Lower lobe of right lung (tissue), 2 donors: ENCODE measurements around the gene MLLT11. TPM values are rescaled to one million over a fixed set of nuclear protein-coding genes. Genes with fewer than 3 reads are reported as not detected.

Experiments used
- ATAC-seq, 2 donors: fragments of 200-7000 bp; cut with Tn5 transposase; one replicate each; pipeline ENCODE4 v1.9.1; 2020 to 2022; ENCODE audit warnings: mild to moderate bottlenecking in 2 of 2, moderate library complexity in 2 of 2
- DNase-seq: peaks from one replicate; pipeline ENCODE4 v3.0.0-alpha.2; 2020
- H3K27ac ChIP-seq: fragments of 200-600 bp; one replicate; pipeline ENCODE4 v1.8.0; 2022
- H3K27me3 ChIP-seq: fragments of 200-600 bp; one replicate; pipeline ENCODE4 v1.8.0; 2022; ENCODE audit warnings: low read depth
- H3K36me3 ChIP-seq: fragments of 200-600 bp; one replicate; pipeline ENCODE4 v1.8.0; 2022; ENCODE audit warnings: mild to moderate bottlenecking
- H3K4me1 ChIP-seq: fragments of 200-600 bp; one replicate; pipeline ENCODE4 v1.8.0; 2022
- H3K4me3 ChIP-seq: fragments of 200-600 bp; one replicate; pipeline ENCODE4 v1.8.0; 2022; ENCODE audit warnings: mild to moderate bottlenecking
- H3K9me3 ChIP-seq: fragments of 200-600 bp; one replicate; pipeline ENCODE4 v1.8.0; 2022
- intact Hi-C: fragments of 100-400 bp; cut with DNase I; formaldehyde crosslinking; loops from one replicate; pipeline ENCODE4 v1.11.0; 2022
- total RNA-seq: library from RNA; stranded (reverse); fragmentation: NEBNext Ultra II Directional; extraction: Animal tissue kit (Norgen Biotek cat#: 25700); gene quantifications from one replicate; pipeline ENCODE4 v1.2.1, GENCODE V29; 2021
- TF ChIP-seq, protein P1 (sequence below): fragments of 200-600 bp; IDR thresholded peaks from one replicate; pipeline ENCODE4 v1.8.0; 2022; ENCODE audit warnings: antibody characterized with exemption, mild to moderate bottlenecking
- donor health status: DM: no; HTN: yes; CAD: no; lungs with severe emphysema.

MLLT11 gene
- total RNA-seq, 1 donor from 2014 or later, result 0.56 TPM

DNA sequence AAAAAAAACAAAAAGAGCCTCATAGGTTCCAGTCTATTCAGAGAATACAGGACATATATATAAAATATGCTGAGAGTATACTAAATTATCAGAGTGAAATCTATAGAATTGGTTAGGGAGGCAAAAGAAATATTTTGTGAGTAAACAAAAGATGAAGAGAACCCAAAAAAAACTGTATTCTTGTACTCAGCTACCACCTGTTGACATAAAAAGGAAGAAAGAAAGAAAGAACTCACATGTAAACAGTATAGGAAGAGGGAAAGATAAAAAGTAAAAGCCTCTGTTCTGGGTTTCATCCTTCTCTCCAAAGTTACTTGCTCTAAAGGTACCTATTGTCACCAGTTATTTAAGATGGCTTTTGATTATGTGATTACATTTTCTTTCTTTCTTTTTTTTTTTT lies 33.7 kb upstream of the MLLT11 start:
- DNase-seq, result no peak
- H3K27me3 ChIP-seq, result no peaks in the 10 kb centered on the region
- peaks cover 70% of the 10 kb centered on the region for H3K36me3 ChIP-seq
- no peak for ATAC-seq
- TF ChIP-seq, protein P1, sequence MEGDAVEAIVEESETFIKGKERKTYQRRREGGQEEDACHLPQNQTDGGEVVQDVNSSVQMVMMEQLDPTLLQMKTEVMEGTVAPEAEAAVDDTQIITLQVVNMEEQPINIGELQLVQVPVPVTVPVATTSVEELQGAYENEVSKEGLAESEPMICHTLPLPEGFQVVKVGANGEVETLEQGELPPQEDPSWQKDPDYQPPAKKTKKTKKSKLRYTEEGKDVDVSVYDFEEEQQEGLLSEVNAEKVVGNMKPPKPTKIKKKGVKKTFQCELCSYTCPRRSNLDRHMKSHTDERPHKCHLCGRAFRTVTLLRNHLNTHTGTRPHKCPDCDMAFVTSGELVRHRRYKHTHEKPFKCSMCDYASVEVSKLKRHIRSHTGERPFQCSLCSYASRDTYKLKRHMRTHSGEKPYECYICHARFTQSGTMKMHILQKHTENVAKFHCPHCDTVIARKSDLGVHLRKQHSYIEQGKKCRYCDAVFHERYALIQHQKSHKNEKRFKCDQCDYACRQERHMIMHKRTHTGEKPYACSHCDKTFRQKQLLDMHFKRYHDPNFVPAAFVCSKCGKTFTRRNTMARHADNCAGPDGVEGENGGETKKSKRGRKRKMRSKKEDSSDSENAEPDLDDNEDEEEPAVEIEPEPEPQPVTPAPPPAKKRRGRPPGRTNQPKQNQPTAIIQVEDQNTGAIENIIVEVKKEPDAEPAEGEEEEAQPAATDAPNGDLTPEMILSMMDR, result no peak
- H3K4me3 ChIP-seq, result no peak overlapping the region
- no peaks in the 10 kb centered on the region for H3K9me3 ChIP-seq
- no peak overlapping the region for H3K27ac ChIP-seq
- intact Hi-C loops, result no loop called here
- no peaks in the 10 kb centered on the region for H3K4me1 ChIP-seq

DNA sequence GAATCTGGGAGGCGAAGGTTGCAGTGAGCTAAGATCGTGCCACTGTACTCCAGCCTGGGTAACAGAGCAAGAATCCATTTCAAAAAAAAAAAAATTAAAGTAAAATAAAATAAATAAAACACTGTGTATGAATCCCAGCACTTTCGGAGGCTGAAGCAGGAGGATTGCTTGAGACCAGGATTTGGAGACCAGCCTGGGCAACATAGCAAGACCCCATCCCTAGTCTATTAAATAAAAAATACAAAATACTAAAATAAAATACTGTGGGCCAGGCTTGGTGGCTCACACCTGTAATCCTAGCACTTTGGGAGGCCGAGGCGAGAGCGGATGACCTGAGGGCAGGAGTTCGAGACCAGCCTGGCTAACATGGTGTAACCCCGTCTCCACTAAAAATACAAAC lies 28.0 kb upstream of the MLLT11 start:
- H3K27ac ChIP-seq, result no peak overlapping the region
- H3K4me1 ChIP-seq, result no peaks in the 10 kb centered on the region
- H3K4me3 ChIP-seq, result no peak overlapping the region
- intact Hi-C loops, result no loop called here
- TF ChIP-seq, protein P1, result no peak
- no peaks in the 10 kb centered on the region for H3K9me3 ChIP-seq
- no peak for ATAC-seq
- no peak for DNase-seq
- H3K27me3 ChIP-seq, result no peaks in the 10 kb centered on the region
- peaks cover 70% of the 10 kb centered on the region for H3K36me3 ChIP-seq

DNA sequence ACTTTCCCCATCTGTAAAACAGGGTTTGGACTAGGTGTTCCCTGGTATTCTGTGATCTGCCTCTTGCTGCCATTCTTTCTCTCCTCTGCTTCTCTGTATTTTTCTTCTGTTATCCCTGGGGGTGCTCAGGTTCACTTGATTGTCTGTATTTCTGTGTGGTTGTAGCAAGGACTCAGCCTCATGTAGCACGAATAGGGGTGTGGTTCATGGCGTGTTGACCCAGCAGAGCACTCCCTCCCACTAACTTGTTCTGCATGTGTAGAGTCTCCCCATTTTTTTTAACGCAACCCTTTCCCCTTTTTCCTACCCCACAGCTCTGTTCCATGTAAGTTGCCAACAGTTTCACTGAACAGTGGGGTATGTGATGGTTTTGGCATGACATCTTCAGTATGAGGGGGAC lies 25.0 kb upstream of the MLLT11 start:
- no peak for DNase-seq
- H3K36me3 ChIP-seq, result peaks cover 44% of the 10 kb centered on the region

DNA sequence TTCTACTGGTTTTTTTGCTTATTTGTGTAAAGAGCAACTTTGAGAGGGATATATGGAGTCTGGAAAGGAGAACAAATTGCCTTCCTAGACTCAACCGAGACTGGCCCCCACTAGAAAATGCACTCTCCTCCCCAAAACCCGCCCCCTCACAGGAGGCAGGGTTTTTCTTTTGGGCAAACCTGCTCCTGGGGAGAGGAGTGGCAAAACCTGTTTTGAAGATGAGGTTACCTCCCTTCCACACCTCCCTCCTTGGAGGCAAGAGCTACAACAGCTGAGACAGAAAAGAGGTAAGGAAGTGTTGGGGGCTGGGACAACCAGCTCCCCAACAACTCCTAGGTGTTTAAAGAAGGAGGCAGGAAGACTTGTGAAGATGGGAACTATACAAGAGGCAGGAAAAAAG lies 23.8 kb upstream of the MLLT11 start, which contains the start of gene BNIPL:
TSS of gene BNIPL (plus strand) at position 231 of the 400 bp plus-strand sequence. CDS start at position 371, 140 bp downstream.
- intact Hi-C loops, result no loop called here
- TF ChIP-seq, protein P1, result no peak
- DNase-seq (no peak), ATAC-seq (peak; percentile 78 to 83)
- Histone ChIP-seq H3K27ac (no peak within 1 kb of the TSS), H3K36me3 (peaks cover 32% of the 10 kb centered on the region), H3K4me1 (no peaks in the 10 kb centered on the region), H3K4me3 (peak within 1 kb of the TSS; percentile 18), H3K9me3 (no peaks in the 10 kb centered on the region), H3K27me3 (no peaks in the 10 kb centered on the region)

More for the DNA sequence above, 25.0 kb upstream of the MLLT11 start:
- intact Hi-C loops, result no loop called here
- no peaks in the 10 kb centered on the region for H3K27me3 ChIP-seq
- H3K4me3 ChIP-seq, result no peak overlapping the region
- TF ChIP-seq, protein P1, result no peak
- ATAC-seq, result no peak
- H3K9me3 ChIP-seq, result no peaks in the 10 kb centered on the region
- H3K4me1 ChIP-seq, result no peaks in the 10 kb centered on the region
- no peak overlapping the region for H3K27ac ChIP-seq

DNA sequence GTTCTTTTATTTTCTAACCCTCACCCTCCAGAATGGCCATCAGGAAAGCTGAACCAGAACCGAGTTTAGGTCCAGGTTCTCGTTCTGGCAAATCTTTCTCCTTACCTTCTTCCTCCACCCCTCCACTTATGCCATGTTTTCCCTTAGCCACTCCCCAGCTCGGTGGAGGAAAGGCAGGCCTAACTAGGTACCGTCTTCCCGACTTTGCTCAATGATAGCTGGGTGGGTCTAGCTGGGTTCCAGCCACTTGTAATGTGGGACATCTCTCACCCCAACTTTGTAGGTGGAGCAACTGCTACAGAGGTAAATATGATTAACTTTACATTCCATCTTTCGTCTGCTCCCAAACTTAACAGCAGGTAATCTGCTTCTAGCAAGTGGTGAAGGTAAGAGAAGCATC lies 23.2 kb upstream of the MLLT11 start:
- peaks cover 25% of the 10 kb centered on the region for H3K36me3 ChIP-seq
- intact Hi-C loops, result no loop called here

More for the DNA sequence above, 23.2 kb upstream of the MLLT11 start:
- Histone ChIP-seq H3K27me3 (no peaks in the 10 kb centered on the region), H3K4me3 (peak overlapping the region; percentile 18), H3K27ac (no peak overlapping the region), H3K9me3 (no peaks in the 10 kb centered on the region), H3K4me1 (no peaks in the 10 kb centered on the region)
- no peak for ATAC-seq
- TF ChIP-seq, protein P1, result no peak
- no peak for DNase-seq
